GM12875 (cell line): ENCODE results near the gene LHFPL6.
A peak's percentile ranks its signal among the peaks of the same experiment; 100 is the strongest.

Experiments used
- H3K4me3 ChIP-seq: one replicate; pipeline ENCODE4 v1.5.1; 2011; ENCODE audit warnings: low read depth, low read length, control low read depth
- CTCF ChIP-seq: IDR thresholded peaks from 2 replicates; pipeline ENCODE4 v1.5.1; 2011; ENCODE audit warnings: low read depth, mild to moderate bottlenecking, control low read depth, inconsistent platforms, low read length, moderate library complexity, borderline replicate concordance; ENCODE audit not compliant: insufficient read depth

LHFPL6 gene

GRCh38 chr13:39432196-39432595, 170.8 kb downstream of the LHFPL6 start:
- no peak overlapping the region for H3K4me3 ChIP-seq
- no peak for TF ChIP-seq CTCF

GRCh38 chr13:39422845-39423565, 180.0 kb downstream of the LHFPL6 start:
- H3K4me3 ChIP-seq = no peak overlapping the region
- TF ChIP-seq CTCF = no peak

GRCh38 chr13:39419876-39420275, 183.1 kb downstream of the LHFPL6 start:
- H3K4me3 ChIP-seq = no peak overlapping the region
- no peak for TF ChIP-seq CTCF

GRCh38 chr13:39419068-39419467, 183.9 kb downstream of the LHFPL6 start:
- no peak overlapping the region for H3K4me3 ChIP-seq
- no peak for TF ChIP-seq CTCF

- no peak for TF ChIP-seq CTCF
These were observed 184.6 kb downstream of the LHFPL6 start for GRCh38 chr13:39418424-39418823.

GRCh38 chr13:39417643-39418042, 185.3 kb downstream of the LHFPL6 start:
- TF ChIP-seq CTCF = no peak

More at GRCh38 chr13:39418424-39418823, 184.6 kb downstream of the LHFPL6 start:
- H3K4me3 ChIP-seq = no peak overlapping the region

GRCh38 chr13:39417131-39417530, 185.9 kb downstream of the LHFPL6 start:
- TF ChIP-seq CTCF = peak; percentile 5; the same call in 1 of the 2 replicates
- H3K4me3 ChIP-seq = no peak overlapping the region

More at GRCh38 chr13:39417643-39418042, 185.3 kb downstream of the LHFPL6 start:
- H3K4me3 ChIP-seq = no peak overlapping the region
